A549 (cell line): ENCODE data around the gene C1orf21. TPM values are rescaled to one million over a fixed set of nuclear protein-coding genes. Genes with fewer than 3 reads are reported as not detected.

Source experiments
- ATAC-seq, 2 experiments: fragments of 200-7000 bp in 1 of 2; fragments of >200 bp in 1 of 2; cut with Nextera tagmentation in 1 of 2; cut with Tn5 transposase in 1 of 2; 3 replicates each; pipeline versions ENCODE4 v1.8.0 to v1.9.1; 2018 to 2020; ENCODE audit warnings: mild to moderate bottlenecking in 1 of 2, moderate library complexity in 1 of 2
- CTCF ChIA-PET: fragments of 300-600 bp; sonication (Branson Sonifier 250); formaldehyde crosslinking; extraction: SDS; loops from one replicate; lab custom pipeline; 2021; ENCODE audit warnings: antibody characterized with exemption, inconsistent platforms; lab: Yijun Ruan, JAX
- POLR2A ChIA-PET: fragments of 350-600 bp; formaldehyde crosslinking; extraction: SDS; loops from one replicate; lab custom pipeline; 2021; ENCODE audit warnings: antibody characterized with exemption, inconsistent platforms; lab: Yijun Ruan, JAX
- DNase-seq, 2 experiments: peaks; one replicate each; pipeline versions ENCODE4 v3.0.0 to v3.0.0-alpha.2; 2011 to 2016; ENCODE audit warnings: low read depth in 1 of 2, low spot score in 1 of 2
- FAIRE-seq: peaks from 2 replicates; lab custom pipeline; 2011; peaks lifted over from hg19 to GRCh38; lab: Jason Lieb, UNC
- H3K27ac ChIP-seq, 2 experiments: fragments of >200 bp; sonication (Bioruptor Twin); formaldehyde crosslinking; 3 replicates each; pipeline ENCODE4 v1.5.1; 2016 to 2017
- H3K4me1 ChIP-seq: fragments of >200 bp; sonication (Bioruptor Twin); formaldehyde crosslinking; 3 replicates; pipeline ENCODE4 v1.6.1; 2016
- H3K4me2 ChIP-seq: fragments of >200 bp; sonication (Bioruptor Twin); formaldehyde crosslinking; 3 replicates; pipeline ENCODE4 v1.6.1; 2016
- H3K4me3 ChIP-seq: fragments of >200 bp; sonication (Bioruptor Twin); formaldehyde crosslinking; 3 replicates; pipeline ENCODE4 v1.5.1; 2016
- H3K9me3 ChIP-seq: fragments of >200 bp; sonication (Bioruptor Twin); formaldehyde crosslinking; 3 replicates; pipeline ENCODE4 v1.6.1; 2016
- ATOH8 ChIP-seq: fragments of 250-450 bp; sonication (Bioruptor Pico); IDR thresholded peaks from 2 replicates; pipeline ENCODE4 v1.5.0; 2020; ENCODE audit warnings: low read depth, mild to moderate bottlenecking, moderate library complexity
- BHLHE40 ChIP-seq: IDR thresholded peaks from 2 replicates; pipeline ENCODE4 v1.6.1; 2012; ENCODE audit warnings: low read depth, low read length, inconsistent platforms
- CBX2 ChIP-seq: fragments of 200-600 bp; sonication (generic); IDR thresholded peaks from 2 replicates; pipeline ENCODE4 v1.6.1; 2016; ENCODE audit warnings: low read depth, mild to moderate bottlenecking, borderline replicate concordance
- CHD4 ChIP-seq: fragments of 200-600 bp; sonication (generic); IDR thresholded peaks from 2 replicates; pipeline ENCODE4 v1.6.1; 2016; ENCODE audit warnings: antibody characterized with exemption, mild to moderate bottlenecking, borderline replicate concordance
- CTCF ChIP-seq: fragments of >200 bp; sonication (Bioruptor Twin); formaldehyde crosslinking; IDR thresholded peaks from 3 replicates; pipeline ENCODE4 v1.5.1; 2016
- EHF ChIP-seq: fragments of 250-450 bp; sonication (Bioruptor Pico); IDR thresholded peaks from 2 replicates; pipeline ENCODE4 v1.5.0; 2020; ENCODE audit warnings: mild to moderate bottlenecking
- GATA3 ChIP-seq: IDR thresholded peaks from 2 replicates; pipeline ENCODE4 v1.6.1; 2012; ENCODE audit warnings: borderline replicate concordance
- HES2 ChIP-seq: fragments of >200 bp; sonication (Bioruptor Twin); formaldehyde crosslinking; IDR thresholded peaks from 2 replicates; pipeline ENCODE4 v1.6.1; 2016
- HMGXB4 ChIP-seq: fragments of 250-450 bp; sonication (Bioruptor Pico); IDR thresholded peaks from 2 replicates; pipeline ENCODE4 v1.5.0; 2021; ENCODE audit warnings: mild to moderate bottlenecking, moderate library complexity, borderline replicate concordance
- HOXA7 ChIP-seq: fragments of 250-450 bp; sonication (Bioruptor Pico); IDR thresholded peaks from 2 replicates; pipeline ENCODE4 v1.5.0; 2020; ENCODE audit warnings: mild to moderate bottlenecking, moderate library complexity
- JUN ChIP-seq, 2 experiments: fragments of >200 bp; sonication (Bioruptor Twin); formaldehyde crosslinking; IDR thresholded peaks; 2 replicates in 1 of 2; 3 replicates in 1 of 2; pipeline ENCODE4 v1.6.1; 2016 to 2017
- KDM5A ChIP-seq: fragments of 200-600 bp; sonication (generic); IDR thresholded peaks from 2 replicates; pipeline ENCODE4 v1.6.1; 2016; ENCODE audit warnings: antibody characterized with exemption, mild to moderate bottlenecking
- MAX ChIP-seq: IDR thresholded peaks from 2 replicates; pipeline ENCODE4 v1.6.1; 2012
- MAZ ChIP-seq: fragments of 150-350 bp; IDR thresholded peaks from 2 replicates; pipeline ENCODE4 v1.6.1; 2014; ENCODE audit warnings: antibody characterized with exemption, low read depth, low read length, borderline replicate concordance
- NR3C1 ChIP-seq: fragments of >200 bp; sonication (Bioruptor Twin); formaldehyde crosslinking; IDR thresholded peaks from 3 replicates; pipeline ENCODE4 v1.6.1; 2017
- PBX3 ChIP-seq: IDR thresholded peaks from 2 replicates; pipeline ENCODE4 v1.6.1; 2012
- POLR2A ChIP-seq: IDR thresholded peaks from 2 replicates; pipeline ENCODE4 v1.6.1; 2012; ENCODE audit warnings: mild to moderate bottlenecking, low read length
- RCOR1 ChIP-seq: fragments of 150-350 bp; IDR thresholded peaks from 2 replicates; pipeline ENCODE4 v1.6.1; 2014; ENCODE audit warnings: antibody characterized with exemption, low read length, low read depth
- TFCP2L1 ChIP-seq: fragments of 250-450 bp; sonication (Bioruptor Pico); IDR thresholded peaks from 2 replicates; pipeline ENCODE4 v1.5.0; 2021; ENCODE audit warnings: mild to moderate bottlenecking
- USF2 ChIP-seq: fragments of 450-650 bp; IDR thresholded peaks from 2 replicates; pipeline ENCODE4 v1.6.1; 2014; ENCODE audit warnings: antibody characterized with exemption
- WGBS: methylation state at CpG from one replicate; pipeline ENCODE4 v1.1.6; 2017; ENCODE audit errors: missing lambda C conversion rate; 5-methylcytosine and 5-hydroxymethylcytosine counted together
- polyA plus RNA-seq, 4 experiments: library from polyadenylated mRNA; depleted of rRNA in 3 of 4; stranded (reverse); fragments of >200 nt; fragmentation: RNase III in 1 of 4; extraction: RNeasy Plus Mini Kit Qiagen cat#74134 plus additional on column Dnase treatment in 1 of 4; gene quantifications; 2 replicates in 3 of 4; 3 replicates in 1 of 4; pipeline ENCODE4 v1.2.3, GENCODE V29; 2011 to 2017

The C1orf21 gene
- polyA plus RNA-seq, 2 of the 4 experiments (the other 2 are of a cell fraction) = 11.4 to 11.6 TPM

GRCh38 chr1:184635980-184636431 lies 249.2 kb downstream of the C1orf21 start:
- ChIA-PET POLR2A (no interaction called here), CTCF (no interaction called here)
- FAIRE-seq = no peak
- Histone ChIP-seq H3K4me1 (peaks cover 18% of the 10 kb centered on the region; the same call in 2 of the 3 replicates), H3K27ac (peak overlapping the region in 1 of 2 experiments; percentile 25; a peak in 2 of 6 replicates), H3K4me2 (no peak overlapping the region), H3K9me3 (no peaks in the 10 kb centered on the region; the same call in 2 of the 3 replicates)
- 80% methylated on average over 6 of the region's 6 CpGs for WGBS
- no peak for TF ChIP-seq ATOH8 (CRISPR knock-in tag)
- TF ChIP-seq CBX2 = no peak
- TF ChIP-seq USF2 = no peak
- TF ChIP-seq HES2 = no peak
- no peak for TF ChIP-seq RCOR1
- TF ChIP-seq BHLHE40 = no peak
- no peak for TF ChIP-seq POLR2A
- TF ChIP-seq EHF (CRISPR knock-in tag) = no peak
- no peak for TF ChIP-seq MAZ
- TF ChIP-seq GATA3 = no peak
- no peak for TF ChIP-seq PBX3
- no peak for TF ChIP-seq HOXA7 (CRISPR knock-in tag)
- no peak for TF ChIP-seq TFCP2L1
- no peak for TF ChIP-seq CHD4
- TF ChIP-seq HMGXB4 (CRISPR knock-in tag) = no peak
- no peak for TF ChIP-seq KDM5A
- no peak for TF ChIP-seq JUN (IDR thresholded peaks at IDR 0.05)
- no peak for TF ChIP-seq NR3C1
- TF ChIP-seq, all 56 proteins: peak for 0
- DNase-seq = no peak
- ATAC-seq = no peak
- no peak overlapping the region for H3K4me3 ChIP-seq

GRCh38 chr1:184637664-184638240 lies 250.9 kb downstream of the C1orf21 start:
- Histone ChIP-seq H3K9me3 (no peaks in the 10 kb centered on the region; the same call in 2 of the 3 replicates), H3K27ac (no peak overlapping the region), H3K4me3 (no peak overlapping the region), H3K4me1 (peaks cover 14% of the 10 kb centered on the region; the same call in 2 of the 3 replicates), H3K4me2 (no peak overlapping the region)
- 60% methylated on average over 2 of the region's 2 CpGs for WGBS
- FAIRE-seq (no peak), DNase-seq (no peak), ATAC-seq (no peak)
- ChIA-PET POLR2A (no interaction called here), CTCF (no interaction called here)
- TF ChIP-seq MAX = no peak
- TF ChIP-seq CTCF = no peak
